Skin epidermis (tissue), 12 donors: Measurements from ENCODE around the gene ACKR3.

Experiments
- H3K27ac ChIP-seq, 21 experiments: fragments of 200-600 bp; sonication (generic) in 11 of 21; one replicate each; pipeline ENCODE4 v1.5.0; 2020; ENCODE audit warnings: mild to moderate bottlenecking in 3 of 21, inconsistent platforms in 2 of 21, moderate library complexity in 2 of 21
- H3K4me3 ChIP-seq, 7 experiments: fragments of 200-600 bp; sonication (generic) in 2 of 7; one replicate each; pipeline ENCODE4 v1.5.0; 2020; ENCODE audit warnings: inconsistent platforms in 2 of 7, mild to moderate bottlenecking in 2 of 7, moderate library complexity in 1 of 7

Gene ACKR3

DNA sequence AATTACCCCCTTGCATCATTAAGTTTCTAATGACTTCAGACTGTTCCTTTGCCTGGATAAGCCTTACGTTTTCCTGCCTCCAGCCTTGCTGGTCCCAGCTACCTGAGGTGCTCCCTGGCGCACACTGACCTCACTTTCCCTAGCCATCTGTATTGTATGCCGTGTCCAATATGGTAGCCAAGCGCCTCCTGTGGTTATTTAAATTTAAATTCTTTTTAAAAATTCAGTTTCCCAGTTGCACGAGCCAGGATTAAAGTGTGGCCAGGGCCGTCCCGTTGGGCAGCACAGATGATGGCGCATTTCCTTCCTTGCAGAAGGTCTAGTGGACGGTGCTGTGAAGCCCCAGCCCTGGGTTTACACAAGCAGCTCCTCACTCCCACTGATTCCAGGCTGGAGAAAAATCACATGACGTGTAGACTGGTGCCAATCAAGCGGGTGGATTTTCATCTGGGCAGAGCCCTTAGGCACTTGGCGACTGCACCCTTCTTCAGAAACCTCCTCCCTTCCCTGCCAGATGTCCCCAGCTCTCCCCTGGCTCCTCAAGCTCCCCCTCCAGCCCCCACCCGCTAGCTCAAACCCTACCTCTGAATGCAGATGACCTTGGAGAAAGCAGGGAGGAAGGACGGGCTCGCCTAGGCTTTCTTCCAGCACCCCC lies 33.9 kb downstream of the ACKR3 start:
- no peak overlapping the region for H3K27ac ChIP-seq
- H3K4me3 ChIP-seq: no peak overlapping the region

DNA sequence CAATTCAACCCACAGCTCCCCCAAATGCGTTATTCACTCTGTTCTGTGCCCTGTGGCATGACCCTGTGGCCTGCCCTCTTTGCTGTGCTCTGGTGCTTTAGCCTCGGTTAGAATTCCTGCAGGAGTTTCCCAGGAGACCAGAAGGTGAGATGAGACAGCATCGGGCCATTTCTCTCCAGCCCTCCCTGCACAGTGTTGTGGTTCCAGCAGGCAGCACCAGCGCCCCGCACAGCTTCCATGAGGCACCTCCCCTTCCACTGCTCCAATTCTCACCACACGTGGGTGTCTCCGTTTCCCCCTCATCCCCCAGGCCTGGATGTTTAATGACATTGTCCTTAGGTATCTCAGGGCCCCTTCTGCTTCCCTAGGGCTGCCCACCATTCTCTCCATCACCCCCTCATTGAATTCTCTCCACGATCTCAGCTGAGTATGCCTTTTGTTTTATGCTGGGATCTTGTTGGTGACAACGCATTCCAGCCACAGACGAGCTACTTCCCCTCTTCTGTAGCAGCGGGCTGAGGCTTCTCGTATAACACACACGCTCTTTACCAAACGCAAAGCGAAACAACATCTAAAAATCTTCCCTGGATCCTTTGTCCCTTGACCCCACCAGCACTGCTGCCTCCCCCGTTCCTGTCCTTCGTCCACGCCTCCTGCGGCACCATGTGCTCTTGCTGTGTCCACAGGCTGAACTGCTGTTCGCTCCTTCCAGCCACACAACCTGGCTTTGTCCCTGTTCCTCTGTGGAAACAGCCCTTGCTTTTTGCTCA lies 35.1 kb downstream of the ACKR3 start:
- Histone ChIP-seq H3K4me3 (no peak overlapping the region), H3K27ac (no peak overlapping the region)

DNA sequence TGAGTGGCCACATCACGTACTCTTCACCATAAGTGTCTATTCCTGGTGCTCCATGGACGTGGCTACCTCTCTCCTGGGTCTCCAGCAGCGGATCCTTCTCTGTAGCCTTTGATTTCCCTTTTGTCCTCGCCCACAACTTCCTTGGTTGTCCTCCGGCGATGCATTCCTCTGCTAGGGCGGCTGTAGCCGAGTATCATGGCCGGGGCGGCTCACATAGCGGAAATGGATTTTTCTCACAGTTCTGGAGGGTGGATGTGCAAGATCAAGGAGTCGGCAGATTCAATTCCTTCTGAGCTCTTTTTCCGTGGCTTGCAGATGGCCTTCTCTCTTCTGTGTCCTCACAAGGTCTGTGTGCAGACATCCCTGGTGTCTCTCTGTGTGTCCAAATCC lies 35.7 kb downstream of the ACKR3 start:
- Histone ChIP-seq H3K27ac (no peak overlapping the region), H3K4me3 (no peak overlapping the region)

DNA sequence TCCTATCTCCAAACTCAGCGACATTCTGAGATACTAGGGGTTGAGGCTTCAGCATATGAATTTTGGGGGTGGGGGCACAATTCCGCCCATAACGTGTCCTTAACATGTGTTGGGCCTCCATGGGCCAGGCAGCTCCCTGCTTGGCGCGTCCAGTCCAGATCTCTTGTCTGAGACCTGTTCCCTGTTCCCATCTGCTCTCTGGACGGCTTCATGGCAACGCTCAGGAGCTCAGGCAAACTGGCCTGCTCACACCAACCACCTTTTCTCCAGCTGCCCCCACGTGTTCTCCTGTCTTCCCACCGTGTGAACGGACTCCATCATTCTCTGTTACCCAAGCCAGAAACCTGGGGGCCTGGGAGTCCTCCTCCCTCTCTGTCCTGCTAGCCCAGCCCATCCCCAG lies 36.4 kb downstream of the ACKR3 start:
- no peak overlapping the region for H3K4me3 ChIP-seq
- no peak overlapping the region for H3K27ac ChIP-seq

DNA sequence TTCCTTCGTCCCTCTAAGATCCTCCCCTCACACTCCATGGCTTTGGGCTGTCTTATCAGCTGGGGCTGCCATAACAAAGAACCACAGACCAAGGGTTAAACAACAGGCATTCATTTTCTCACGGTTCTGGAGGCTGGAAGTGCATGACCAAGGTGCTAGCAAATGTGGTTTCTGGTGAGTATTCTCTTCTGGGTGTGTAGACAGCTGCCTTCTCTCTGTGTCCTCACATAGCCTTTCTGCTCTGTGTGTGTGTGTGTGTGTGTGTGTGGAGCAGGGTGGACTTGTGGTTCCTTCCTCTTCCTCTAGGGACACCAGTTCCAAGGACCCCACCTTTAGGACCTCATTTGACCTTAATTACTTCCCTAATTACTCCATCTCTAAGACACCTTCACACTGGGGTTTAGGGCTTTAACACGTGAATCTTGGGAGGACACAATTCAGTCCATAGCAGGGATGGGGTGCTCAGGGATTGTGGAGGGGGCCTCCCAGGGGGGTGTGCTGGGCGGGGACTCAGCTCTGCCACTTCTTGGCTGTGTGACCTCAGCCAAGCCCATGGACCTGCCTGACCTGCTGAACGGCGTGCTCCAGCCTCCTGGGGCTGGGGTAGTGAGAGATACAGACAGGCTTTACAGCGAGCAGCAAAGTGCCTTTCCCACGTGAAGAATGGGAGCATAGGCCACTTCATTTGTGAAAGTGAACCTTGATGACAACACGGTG lies 38.0 kb downstream of the ACKR3 start:
- Histone ChIP-seq H3K27ac (no peak overlapping the region), H3K4me3 (no peak overlapping the region)

DNA sequence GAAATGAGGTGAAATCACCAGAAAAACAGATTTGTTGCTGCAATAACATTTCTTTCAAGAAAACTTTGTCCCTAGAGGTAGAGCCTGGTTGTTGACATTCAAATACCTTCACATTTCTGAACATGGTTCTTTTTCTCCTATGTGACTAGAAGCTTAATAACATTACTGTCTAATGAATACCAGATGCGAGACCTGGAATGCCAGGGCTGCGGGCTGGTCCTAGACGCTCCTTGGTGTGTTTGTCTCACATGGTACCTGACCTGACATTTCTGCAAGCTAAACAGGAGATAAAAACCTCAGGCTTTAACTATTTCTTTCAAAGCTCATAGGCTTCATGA lies 38.5 kb downstream of the ACKR3 start:
- Histone ChIP-seq H3K4me3 (no peak overlapping the region), H3K27ac (no peak overlapping the region)

DNA sequence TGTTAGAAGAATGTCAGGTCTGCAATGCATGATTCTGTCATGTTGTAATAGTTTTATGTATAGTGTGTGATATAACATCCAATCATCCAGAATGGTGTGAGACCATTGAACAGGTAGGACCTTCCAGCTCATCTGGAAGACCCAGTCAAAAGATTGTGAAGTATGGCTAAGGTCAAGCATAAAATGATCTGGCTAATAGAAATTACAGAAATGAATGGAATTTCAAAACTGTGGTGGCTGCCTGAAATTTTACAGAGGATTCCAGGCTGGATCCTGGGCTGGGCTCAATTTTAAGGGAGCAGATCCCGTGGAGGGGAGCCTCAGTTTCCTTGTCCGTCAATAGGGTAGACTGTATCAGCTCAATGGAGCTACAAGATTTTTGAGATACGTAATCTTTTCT lies 39.1 kb downstream of the ACKR3 start:
- no peak overlapping the region for H3K27ac ChIP-seq

DNA sequence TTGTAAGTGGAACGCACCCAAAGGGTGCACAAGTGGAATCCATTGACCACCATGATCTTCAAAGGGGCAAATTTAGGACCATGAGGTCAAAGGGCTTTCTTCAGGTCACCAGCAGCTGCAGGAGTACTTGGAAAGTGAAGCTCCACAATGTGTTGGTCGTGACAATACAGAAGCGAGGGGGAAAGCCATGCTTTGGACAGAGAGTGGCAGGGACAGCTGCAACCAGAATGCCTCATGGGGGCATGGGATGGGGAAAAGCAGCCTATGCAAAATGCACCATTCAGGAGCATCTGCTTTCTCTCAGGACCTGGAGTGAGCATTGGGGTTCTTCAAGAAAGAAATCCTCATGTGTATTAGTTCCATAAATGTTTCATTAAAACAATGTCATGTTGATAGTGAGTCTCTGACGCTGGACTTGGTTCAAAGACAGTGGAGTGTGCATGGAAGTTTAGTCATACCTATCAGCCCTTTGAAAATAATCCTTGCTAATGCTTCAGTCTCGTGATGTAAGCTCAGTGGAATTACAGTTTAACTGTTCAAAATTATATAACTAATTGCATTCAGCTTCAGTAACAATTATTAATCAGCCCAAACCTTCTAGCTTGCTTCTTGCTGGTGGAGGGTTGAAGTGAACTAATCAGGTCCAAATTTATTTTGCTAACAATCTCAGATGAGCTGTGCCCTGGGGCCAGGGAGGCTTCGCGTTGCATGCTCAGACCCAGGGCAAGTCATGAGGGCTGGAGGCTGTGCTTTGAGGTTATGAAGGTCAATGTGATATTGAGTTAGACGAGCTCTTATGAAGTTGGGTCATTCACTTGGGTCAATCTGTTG lies 41.6 kb downstream of the ACKR3 start:
- no peak overlapping the region for H3K27ac ChIP-seq
- H3K4me3 ChIP-seq: no peak overlapping the region

More for the DNA sequence above, 39.1 kb downstream of the ACKR3 start:
- H3K4me3 ChIP-seq: no peak overlapping the region

DNA sequence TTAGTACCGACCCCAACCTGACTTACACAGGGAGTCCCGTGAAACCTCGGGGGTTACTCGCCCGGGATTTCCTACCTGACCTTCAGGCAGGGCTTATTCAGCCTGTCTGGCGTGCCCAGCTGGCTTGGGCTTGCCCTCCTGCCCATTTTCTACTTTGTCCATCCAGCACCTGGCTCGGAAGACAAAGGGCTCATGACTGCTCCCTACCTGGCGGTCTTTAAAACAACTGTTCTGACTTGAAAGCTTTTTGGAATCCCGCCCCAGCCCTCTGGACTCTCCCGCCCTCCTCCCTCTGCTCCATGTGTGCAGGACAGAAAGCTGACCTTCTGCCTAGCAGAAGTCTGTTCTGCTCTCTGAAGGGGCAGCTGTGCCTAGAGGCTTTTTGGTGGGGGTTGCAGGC lies 43.1 kb downstream of the ACKR3 start:
- Histone ChIP-seq H3K4me3 (no peak overlapping the region), H3K27ac (no peak overlapping the region)

DNA sequence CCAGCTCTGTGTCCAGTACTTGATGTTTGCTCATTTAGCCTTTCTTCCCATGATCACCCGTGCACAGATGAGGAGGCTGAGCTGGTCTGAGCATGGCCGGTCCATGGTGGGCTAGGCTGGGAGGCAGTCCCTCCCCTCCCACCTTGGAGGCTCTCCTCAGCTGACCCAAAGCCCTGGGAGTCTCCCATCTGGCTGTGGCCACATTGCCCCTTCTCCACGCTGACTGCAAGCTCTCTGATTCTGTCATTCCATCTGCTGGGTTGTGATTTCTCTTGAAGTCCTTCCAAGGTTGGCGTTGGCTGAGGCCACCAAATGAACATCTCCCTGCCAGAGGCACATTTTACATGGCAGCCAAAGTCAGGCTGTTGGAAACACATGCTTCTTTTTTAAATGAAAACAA lies 44.0 kb downstream of the ACKR3 start:
- H3K27ac ChIP-seq: no peak overlapping the region
- no peak overlapping the region for H3K4me3 ChIP-seq

DNA sequence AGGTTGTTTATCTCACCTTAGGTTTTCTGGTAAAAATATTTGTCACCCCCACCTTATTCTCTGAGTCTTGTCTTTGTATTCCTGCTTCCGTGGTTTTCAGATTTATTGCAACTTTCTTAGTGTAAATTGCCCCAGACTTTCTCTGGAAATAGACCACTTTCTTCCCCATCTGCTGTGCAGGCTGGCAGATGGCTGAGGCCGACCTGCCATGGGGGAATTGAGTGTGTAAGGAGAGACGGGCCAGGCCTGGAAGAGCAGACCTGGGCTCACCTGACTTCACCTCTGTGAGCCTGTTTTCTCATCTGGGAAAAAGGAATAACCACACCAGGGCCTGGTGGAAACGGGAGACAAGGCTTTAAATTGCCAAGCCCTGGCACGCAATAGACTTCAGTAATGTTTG lies 44.9 kb downstream of the ACKR3 start:
- H3K27ac ChIP-seq: no peak overlapping the region
- no peak overlapping the region for H3K4me3 ChIP-seq

DNA sequence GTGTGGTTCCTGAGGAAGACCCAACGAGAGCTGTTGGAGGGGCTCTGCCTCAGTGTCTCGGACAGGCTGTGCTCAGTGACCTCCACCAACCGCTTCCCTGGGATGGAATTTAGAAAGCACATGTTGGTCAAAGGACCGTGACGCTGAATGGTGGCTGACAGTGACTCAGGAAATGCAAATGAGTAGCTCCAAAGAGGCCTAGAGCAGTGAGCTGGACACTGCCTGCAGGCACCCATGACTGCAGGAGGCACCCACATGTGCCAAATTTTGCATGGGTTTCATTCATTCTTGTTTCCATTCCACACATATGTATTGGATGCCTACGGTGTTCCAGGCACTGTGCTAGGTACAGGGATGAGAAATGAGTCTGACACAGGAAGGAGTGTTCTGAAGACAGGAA lies 46.4 kb downstream of the ACKR3 start:
- Histone ChIP-seq H3K27ac (no peak overlapping the region), H3K4me3 (no peak overlapping the region)

DNA sequence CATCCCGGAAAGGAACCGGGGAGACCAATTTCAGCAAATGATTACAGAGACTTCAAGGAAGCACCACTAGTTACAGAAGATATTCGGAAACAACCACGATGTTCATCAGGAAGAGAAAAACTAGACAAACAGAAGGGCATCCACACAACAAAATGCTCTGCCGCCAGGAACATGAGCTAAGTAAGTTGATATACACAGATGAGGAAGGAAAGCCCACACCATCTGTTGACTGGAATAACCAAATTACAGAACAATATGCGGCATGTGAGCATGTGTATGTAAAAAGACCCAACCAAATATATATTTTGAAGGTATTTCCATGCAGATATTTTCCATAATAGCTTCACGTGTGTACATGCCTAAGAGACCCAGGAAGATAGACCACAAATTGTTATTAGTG lies 47.0 kb downstream of the ACKR3 start:
- H3K4me3 ChIP-seq: no peak overlapping the region
- H3K27ac ChIP-seq: no peak overlapping the region

DNA sequence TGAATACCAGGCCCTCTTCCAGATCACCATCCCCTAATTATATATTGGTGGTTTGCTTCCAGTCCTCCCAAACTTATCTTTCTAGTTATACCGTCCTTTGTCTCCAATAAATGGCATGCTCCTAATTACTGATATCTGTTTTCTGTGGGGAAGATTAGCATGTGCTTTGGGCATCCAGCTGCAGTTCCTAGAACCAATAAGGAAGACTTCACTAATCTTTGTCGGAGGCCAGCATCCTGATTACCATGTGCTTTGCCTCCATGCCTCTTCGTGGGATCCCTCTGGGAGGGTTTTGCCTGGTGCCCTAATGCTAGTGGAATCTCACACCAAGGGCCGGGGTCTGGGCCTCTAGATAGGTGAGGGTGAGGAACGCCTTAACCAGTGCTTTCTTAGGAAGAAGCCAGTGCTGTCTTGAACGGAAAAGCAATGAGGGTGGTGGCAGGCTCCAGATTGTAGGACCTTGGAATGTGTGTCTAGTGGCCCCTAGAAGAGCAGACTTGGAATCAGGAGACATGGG lies 47.7 kb downstream of the ACKR3 start:
- Histone ChIP-seq H3K27ac (no peak overlapping the region), H3K4me3 (no peak overlapping the region)

DNA sequence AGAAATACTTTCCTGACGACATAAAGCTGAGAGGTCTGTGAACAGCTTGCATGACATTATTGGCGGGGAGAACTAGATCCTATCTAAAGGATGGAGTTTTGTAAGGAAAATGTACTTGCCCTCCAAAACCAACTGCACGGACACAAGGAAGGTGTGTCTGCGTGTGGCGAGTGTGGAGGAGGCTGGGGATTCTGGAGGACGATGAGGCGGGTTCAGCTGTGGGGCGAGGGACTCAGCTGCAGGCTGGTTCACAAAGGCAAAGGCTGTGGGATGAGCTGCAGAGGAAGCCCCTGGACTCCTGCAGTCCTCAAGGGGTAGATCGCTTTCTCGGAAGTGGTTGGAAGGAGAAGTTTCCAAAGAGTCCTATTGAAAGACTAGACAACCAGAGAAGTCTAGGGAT lies 48.2 kb downstream of the ACKR3 start:
- Histone ChIP-seq H3K27ac (no peak overlapping the region), H3K4me3 (no peak overlapping the region)

DNA sequence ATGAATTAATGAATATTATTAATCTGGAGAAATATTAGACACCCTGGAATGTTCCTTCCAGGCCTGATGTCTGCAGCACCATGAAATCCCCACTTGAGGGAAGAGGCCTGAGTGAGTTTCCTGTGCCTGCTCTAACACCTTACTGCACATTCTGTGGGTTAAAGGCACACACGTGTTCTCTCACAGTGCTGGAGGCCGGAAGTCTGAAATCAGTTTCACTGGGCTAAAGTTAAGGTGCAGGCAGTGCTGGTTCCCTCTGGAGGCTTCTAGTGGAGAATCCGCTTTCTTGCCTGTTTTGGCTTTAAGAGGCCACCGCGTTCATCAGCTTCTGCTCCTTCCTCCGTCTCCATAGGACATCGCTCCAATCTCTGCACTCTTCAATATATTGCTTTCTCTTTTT lies 48.7 kb downstream of the ACKR3 start:
- no peak overlapping the region for H3K27ac ChIP-seq

DNA sequence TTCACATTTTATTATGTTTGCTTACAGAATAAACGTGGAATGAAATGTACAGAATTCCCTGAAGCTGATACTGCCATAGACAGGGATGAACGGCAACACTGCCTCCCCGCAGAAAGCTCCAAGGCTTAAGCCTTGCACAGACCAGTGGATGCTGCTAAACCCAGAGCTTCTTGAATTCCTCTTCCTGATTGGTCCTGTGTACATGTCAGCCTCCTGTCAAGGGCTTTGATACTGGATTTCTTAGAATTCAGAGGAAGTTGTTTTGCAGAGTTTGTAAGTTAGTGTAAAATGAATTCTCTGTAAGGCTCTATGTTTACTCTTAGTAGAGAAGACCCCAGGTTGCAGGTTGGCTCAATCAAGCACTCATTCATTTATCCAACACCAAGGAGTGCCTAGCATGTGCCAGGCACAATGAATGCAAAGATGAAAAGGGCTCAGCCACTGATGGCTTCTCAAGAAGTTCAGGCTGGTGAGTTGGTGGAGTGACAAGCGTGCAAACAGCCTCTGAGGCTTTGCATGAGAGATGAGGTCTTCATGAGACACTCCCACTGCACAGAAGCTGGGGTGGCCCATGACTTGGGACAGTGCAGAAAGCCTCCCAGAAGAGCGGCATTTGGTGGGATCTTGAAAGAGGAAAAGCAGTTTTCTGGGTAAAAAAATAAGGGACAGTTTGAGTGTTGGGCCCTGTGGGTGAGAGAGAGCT lies 50.4 kb downstream of the ACKR3 start:
- Histone ChIP-seq H3K27ac (no peak overlapping the region), H3K4me3 (no peak overlapping the region)

More for the DNA sequence above, 48.7 kb downstream of the ACKR3 start:
- no peak overlapping the region for H3K4me3 ChIP-seq

DNA sequence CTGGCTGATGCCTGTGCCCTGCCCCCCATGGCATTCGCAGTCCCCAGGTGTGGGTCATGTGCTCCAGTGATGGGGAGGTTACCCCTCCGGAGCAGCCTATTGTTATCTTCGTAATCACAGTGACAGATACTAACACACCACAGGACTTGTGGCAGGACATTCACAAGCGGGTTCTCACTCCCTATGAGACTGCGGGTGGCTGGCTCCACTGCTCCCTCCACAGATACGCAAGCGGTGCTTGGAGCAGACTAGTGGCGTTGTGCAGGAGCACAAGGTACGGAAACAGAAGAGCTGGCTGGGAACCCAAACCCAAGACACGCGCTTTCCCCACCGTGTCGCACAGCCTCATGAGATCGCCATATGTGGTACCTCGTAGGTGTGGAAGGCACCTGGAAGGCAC lies 52.2 kb downstream of the ACKR3 start:
- no peak overlapping the region for H3K4me3 ChIP-seq

DNA sequence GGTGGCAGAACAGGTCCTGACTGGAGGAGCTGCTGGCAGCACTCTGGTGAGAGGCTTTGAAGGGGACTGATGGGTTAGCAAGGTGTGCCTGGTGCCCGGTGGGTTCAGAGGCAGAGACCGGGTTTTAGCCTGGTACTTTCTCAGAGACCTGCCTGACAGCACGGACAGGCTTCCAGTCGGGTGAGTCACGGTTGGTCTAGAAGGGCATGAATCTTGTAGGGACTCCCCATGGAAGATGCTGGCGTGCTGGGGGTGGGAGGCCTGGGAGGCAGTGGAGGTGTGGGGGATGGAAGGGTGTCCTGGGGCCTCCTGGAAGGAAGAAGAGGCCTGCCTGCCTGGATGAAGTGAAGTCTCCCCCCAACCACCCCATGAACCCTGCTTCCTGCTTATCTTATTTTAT lies 52.6 kb downstream of the ACKR3 start:
- no peak overlapping the region for H3K4me3 ChIP-seq

More for the DNA sequence above, 52.2 kb downstream of the ACKR3 start:
- no peak overlapping the region for H3K27ac ChIP-seq

DNA sequence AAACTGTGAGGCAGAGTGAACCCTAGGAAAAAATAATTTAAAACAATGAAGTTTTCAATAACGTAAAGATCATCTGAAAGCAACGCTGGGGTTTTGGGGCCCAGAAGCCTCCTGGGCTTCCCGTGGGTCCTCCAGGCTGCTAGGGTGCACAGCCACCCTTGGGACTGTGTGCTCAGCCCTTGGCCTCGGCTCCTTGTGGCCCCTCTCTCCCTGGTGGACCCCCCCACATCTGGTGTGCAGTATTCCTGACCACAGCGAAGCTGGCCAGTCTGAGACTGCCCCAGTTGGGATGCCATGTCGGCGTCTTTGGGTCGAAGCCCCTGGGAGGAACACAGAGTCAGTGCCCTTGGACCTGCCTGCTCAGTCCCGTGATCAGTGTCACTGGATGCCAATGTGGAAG lies 53.0 kb downstream of the ACKR3 start:
- H3K27ac ChIP-seq: no peak overlapping the region

More for the DNA sequence above, 52.6 kb downstream of the ACKR3 start:
- no peak overlapping the region for H3K27ac ChIP-seq

More for the DNA sequence above, 53.0 kb downstream of the ACKR3 start:
- no peak overlapping the region for H3K4me3 ChIP-seq
